Endothelial cell of umbilical vein (primary cell): Measurements from ENCODE around the gene CLC. TPM values are rescaled to one million over a fixed set of nuclear protein-coding genes. Genes with fewer than 3 reads are reported as not detected.

Experiments
- BruUV-seq: library from RNA; stranded (reverse); fragments of 400-500 nt; replicated peaks from 2 replicates; lab custom pipeline; 2021; lab: Mats Ljungman, UMichigan
- CTCF ChIA-PET: fragments of 300-600, 350-600 bp; sonication (Branson Sonifier 250); formaldehyde crosslinking; loops from one replicate; lab custom pipeline; 2021; ENCODE audit warnings: antibody characterized with exemption, inconsistent platforms; lab: Charles Lee
- POLR2A ChIA-PET: fragments of 300-600, 350-600 bp; sonication (Branson Sonifier 250); formaldehyde crosslinking; loops from one replicate; lab custom pipeline; 2021; ENCODE audit warnings: antibody characterized with exemption, inconsistent platforms; lab: Charles Lee
- DNase-seq: peaks from one replicate; pipeline ENCODE4 v3.0.0-alpha.2; 2011; ENCODE audit warnings: low read depth, low spot score
- FAIRE-seq: peaks from 2 replicates; lab custom pipeline; 2011; peaks lifted over from hg19 to GRCh38; lab: Jason Lieb, UNC
- H2AFZ ChIP-seq: 2 replicates; pipeline ENCODE4 v1.6.0; 2012; ENCODE audit warnings: low read depth, low read length, control low read depth, inconsistent platforms
- H3K27ac ChIP-seq: 2 replicates; pipeline ENCODE4 v1.5.1; 2011; ENCODE audit warnings: low read depth, mild to moderate bottlenecking, control low read depth, low read length, moderate library complexity; ENCODE audit not compliant: insufficient read depth
- H3K27me3 ChIP-seq, 2 experiments: 2 replicates each; pipeline versions ENCODE4 v1.6.0 to v1.6.1; 2011; ENCODE audit warnings: low read length in 2 of 2, mixed read lengths in 1 of 2; ENCODE audit not compliant: control insufficient read depth in 2 of 2, insufficient read depth in 2 of 2
- H3K36me3 ChIP-seq, 2 experiments: 2 replicates in 1 of 2; 3 replicates in 1 of 2; pipeline ENCODE4 v1.5.1; 2011; ENCODE audit warnings: low read length in 2 of 2, mild to moderate bottlenecking in 1 of 2, moderate library complexity in 1 of 2; ENCODE audit not compliant: control insufficient read depth in 2 of 2, insufficient read depth in 2 of 2; ENCODE audit errors: extremely low read depth in 1 of 2
- H3K4me1 ChIP-seq: 3 replicates; pipeline ENCODE4 v1.5.1; 2011; ENCODE audit warnings: mild to moderate bottlenecking, low read length; ENCODE audit not compliant: control insufficient read depth, insufficient read depth; ENCODE audit errors: extremely low read depth
- H3K4me2 ChIP-seq: 2 replicates; pipeline ENCODE4 v1.6.1; 2011; ENCODE audit warnings: low read length, control low read depth, mixed read lengths; ENCODE audit not compliant: insufficient read depth
- H3K4me3 ChIP-seq, 3 experiments: fragments of 200-600 bp in 1 of 3; sonication (generic), shearing (Covaris generic) in 1 of 3; replicated peaks in 1 of 3; 2 replicates each; pipeline ENCODE4 v1.5.1; 2011 to 2016; ENCODE audit warnings: control low read depth in 3 of 3, low read length in 3 of 3, mild to moderate bottlenecking in 2 of 3, inconsistent platforms in 1 of 3, low read depth in 1 of 3, moderate library complexity in 1 of 3; ENCODE audit not compliant: insufficient read depth in 1 of 3
- H3K79me2 ChIP-seq: 2 replicates; pipeline ENCODE4 v1.6.0; 2012; ENCODE audit warnings: low read length, inconsistent platforms; ENCODE audit not compliant: control insufficient read depth, insufficient read depth
- H3K9ac ChIP-seq: replicated peaks from 2 replicates; pipeline ENCODE3; 2011; ENCODE audit warnings: low read length, control low read depth; ENCODE audit not compliant: insufficient read depth; ENCODE audit errors: extremely low read depth
- H3K9me1 ChIP-seq: replicated peaks from 3 replicates; pipeline ENCODE4 v1.6.0; 2011; ENCODE audit warnings: mild to moderate bottlenecking, low read length; ENCODE audit not compliant: control insufficient read depth, insufficient read depth; ENCODE audit errors: extremely low read depth
- H3K9me3 ChIP-seq: replicated peaks from 2 replicates; pipeline ENCODE4 v1.5.1; 2012; ENCODE audit warnings: low read length, inconsistent platforms; ENCODE audit not compliant: control insufficient read depth, insufficient read depth
- H4K20me1 ChIP-seq: replicated peaks from 2 replicates; pipeline ENCODE3; 2011; ENCODE audit warnings: mild to moderate bottlenecking, low read length; ENCODE audit not compliant: control insufficient read depth, insufficient read depth; ENCODE audit errors: extremely low read depth
- CTCF ChIP-seq, 2 donors: IDR thresholded peaks; 1 replicate in 1 of 2; 2 replicates in 1 of 2; pipeline ENCODE4 v1.5.1; 2011; ENCODE audit warnings: low read length in 2 of 2, mild to moderate bottlenecking in 2 of 2, moderate library complexity in 2 of 2, control low read depth in 1 of 2, inconsistent platforms in 1 of 2, low read depth in 1 of 2; ENCODE audit not compliant: insufficient read depth in 1 of 2; ENCODE audit errors: extremely low read depth in 1 of 2
- EZH2 ChIP-seq: IDR thresholded peaks from 2 replicates; pipeline ENCODE4 v1.6.1; 2012; ENCODE audit warnings: borderline replicate concordance, low read depth, mild to moderate bottlenecking, moderate library complexity, low read length, inconsistent platforms; ENCODE audit not compliant: severe bottlenecking
- FOS ChIP-seq: IDR thresholded peaks from 2 replicates; pipeline ENCODE4 v1.6.1; 2011; ENCODE audit warnings: mild to moderate bottlenecking, low read length, moderate library complexity, borderline replicate concordance; ENCODE audit not compliant: insufficient read depth
- GATA2 ChIP-seq: IDR thresholded peaks from 2 replicates; pipeline ENCODE4 v1.7.0; 2011; ENCODE audit warnings: low read depth, mild to moderate bottlenecking, moderate library complexity, mixed read lengths, low read length; ENCODE audit not compliant: insufficient read length, insufficient read depth
- JUN ChIP-seq: IDR thresholded peaks from 2 replicates; pipeline ENCODE4 v1.6.1; 2011; ENCODE audit warnings: borderline replicate concordance, low read depth; ENCODE audit not compliant: insufficient read length, insufficient read depth
- MAX ChIP-seq: IDR thresholded peaks from 2 replicates; pipeline ENCODE4 v1.6.1; 2011; ENCODE audit not compliant: insufficient read depth, insufficient read length
- MYC ChIP-seq: IDR thresholded peaks from one replicate; pipeline ENCODE4 v1.6.1; 2011; ENCODE audit warnings: mild to moderate bottlenecking, low read depth, low read length
- POLR2A ChIP-seq: IDR thresholded peaks from 2 replicates; pipeline ENCODE4 v1.6.1; 2012; ENCODE audit warnings: low read depth, mild to moderate bottlenecking, control low read depth, low read length
- POLR2AphosphoS5 ChIP-seq: IDR thresholded peaks from 2 replicates; pipeline ENCODE4 v1.6.1; 2012; ENCODE audit warnings: low read depth, mild to moderate bottlenecking, control low read depth, low read length, moderate library complexity; ENCODE audit not compliant: insufficient read depth
- dilution Hi-C: fragments of 300-500 bp; cut with MboI; formaldehyde crosslinking; loops from one replicate; pipeline ENCODE4 v1.15.0; 2019; ENCODE audit warnings: low sequenced_read_pairs; ENCODE audit not compliant: extremely low pct_ligation_motif_present
- intact Hi-C: fragments of 100-400 bp; cut with micrococcal nuclease; formaldehyde crosslinking; loops from one replicate; pipeline ENCODE4 v1.10.0; 2022
- polyA plus RNA-seq, 4 experiments: library from polyadenylated mRNA; depleted of rRNA in 3 of 4; stranded (reverse) in 3 of 4; unstranded in 1 of 4; fragments of >200 nt; gene quantifications; 2 replicates each; pipeline versions ENCODE4 v1.2.1 to v1.2.3, GENCODE V29; 2011 to 2012; ENCODE audit warnings: missing spikeins in 1 of 4
- total RNA-seq: library from RNA; stranded (reverse); gene quantifications from 2 replicates; pipeline ENCODE4 v1.2.3, GENCODE V29; 2021

The CLC gene
- total and polyA plus RNA-seq, 2 donors (not counting 3 experiments of a cell fraction or from before 2014, with no cell fraction given) = not detected

GRCh38 chr19:39738814-39739213, 985 bp upstream of the CLC start:
- TF ChIP-seq MYC (no peak), CTCF (IDR thresholded peaks at IDR 0.05; ENCODE audit: extremely low read depth in 1 of 2, insufficient read depth in 1 of 2, low read depth in 1 of 2, low read length in 2 of 2) (no peak), GATA2 (no peak)
- Histone ChIP-seq H3K9me3 (no peaks in the 10 kb centered on the region), H3K4me3 (no peak overlapping the region), H3K4me2 (no peak overlapping the region), H3K27me3 (peaks cover 0 to 3% of the 10 kb centered on the region in 2 experiments), H3K4me1 (no peaks in the 10 kb centered on the region), H4K20me1 (no peaks in the 10 kb centered on the region), H3K36me3 (no peaks in the 10 kb centered on the region), H3K27ac (no peak overlapping the region), H3K9me1 (no peaks in the 10 kb centered on the region), H3K9ac (no peak overlapping the region), H3K79me2 (no peaks in the 10 kb centered on the region), H2AFZ (no peak overlapping the region)
- DNase-seq = no peak
- no peak for FAIRE-seq
- intact Hi-C loops = no loop called here
- CTCF ChIA-PET = no interaction called here
- dilution Hi-C loops = no loop called here
- POLR2A ChIA-PET = no interaction called here
- no TSS peak for BruUV-seq

GRCh38 chr19:39737351-39737750, 478 bp downstream of the CLC start:
- TF ChIP-seq GATA2 = no peak
- no peak for TF ChIP-seq POLR2AphosphoS5
- TF ChIP-seq POLR2A = no peak
- TF ChIP-seq EZH2 = no peak
- no peak for TF ChIP-seq JUN
- no peak for TF ChIP-seq MAX
- TF ChIP-seq CTCF (IDR thresholded peaks at IDR 0.05; ENCODE audit: extremely low read depth in 1 of 2, insufficient read depth in 1 of 2, low read depth in 1 of 2, low read length in 2 of 2) = no peak
- TF ChIP-seq FOS = no peak
- TF ChIP-seq MYC = no peak
- no TSS peak for BruUV-seq
- dilution Hi-C loops = no loop called here

More at GRCh38 chr19:39737351-39737750, 478 bp downstream of the CLC start:
- FAIRE-seq (no peak), DNase-seq (no peak)
- H3K9me3 ChIP-seq = no peaks in the 10 kb centered on the region
- CTCF ChIA-PET = no interaction called here
- no peak overlapping the region for H3K27ac ChIP-seq
- no peak overlapping the region for H3K9ac ChIP-seq
- H3K27me3 ChIP-seq = peaks cover 0 to 3% of the 10 kb centered on the region in 2 experiments
- intact Hi-C loops = no loop called here
- H3K9me1 ChIP-seq = no peaks in the 10 kb centered on the region
- H2AFZ ChIP-seq = no peak overlapping the region
- POLR2A ChIA-PET = no interaction called here
- no peak overlapping the region for H3K4me3 ChIP-seq
- no peaks in the 10 kb centered on the region for H3K79me2 ChIP-seq
- H4K20me1 ChIP-seq = no peaks in the 10 kb centered on the region
- H3K36me3 ChIP-seq = no peaks in the 10 kb centered on the region
- no peaks in the 10 kb centered on the region for H3K4me1 ChIP-seq
- H3K4me2 ChIP-seq = no peak overlapping the region
